Ishikawa (cell line): ENCODE results near the gene RWDD4.

Experiments
- CEBPB ChIP-seq: IDR thresholded peaks from 2 replicates; pipeline ENCODE4 v1.6.1; 2012
- CREB1 ChIP-seq: IDR thresholded peaks from 2 replicates; pipeline ENCODE4 v1.6.1; 2012; ENCODE audit warnings: low read depth
- EGR1 ChIP-seq: IDR thresholded peaks from 2 replicates; pipeline ENCODE4 v1.6.1; 2012
- EP300 ChIP-seq: IDR thresholded peaks from 2 replicates; pipeline ENCODE4 v1.6.1; 2012; ENCODE audit warnings: borderline replicate concordance
- FOXM1 ChIP-seq: IDR thresholded peaks from 2 replicates; pipeline ENCODE4 v1.6.1; 2012; ENCODE audit warnings: low read depth, borderline replicate concordance
- NFIC ChIP-seq: IDR thresholded peaks from 2 replicates; pipeline ENCODE4 v1.6.1; 2012
- RAD21 ChIP-seq: IDR thresholded peaks from 2 replicates; pipeline ENCODE4 v1.6.1; 2012; ENCODE audit warnings: low read depth
- REST ChIP-seq: IDR thresholded peaks from 2 replicates; pipeline ENCODE4 v1.6.1; 2012; ENCODE audit warnings: low read depth, mild to moderate bottlenecking
- TAF1 ChIP-seq: IDR thresholded peaks from 2 replicates; pipeline ENCODE4 v1.6.1; 2012; ENCODE audit warnings: low read depth, mild to moderate bottlenecking
- TCF12 ChIP-seq: IDR thresholded peaks from 2 replicates; pipeline ENCODE4 v1.6.1; 2012; ENCODE audit warnings: low read depth
- TEAD4 ChIP-seq: IDR thresholded peaks from 2 replicates; pipeline ENCODE4 v1.6.1; 2012
- USF1 ChIP-seq: IDR thresholded peaks from 2 replicates; pipeline ENCODE4 v1.6.1; 2012
- YY1 ChIP-seq: IDR thresholded peaks from 2 replicates; pipeline ENCODE4 v1.6.1; 2012; ENCODE audit warnings: low read depth
- ZBTB7A ChIP-seq: IDR thresholded peaks from 2 replicates; pipeline ENCODE4 v1.6.1; 2012; ENCODE audit warnings: low read depth
- TF ChIP-seq, protein P1 (sequence below): IDR thresholded peaks from 2 replicates; pipeline ENCODE4 v1.6.1; 2012

The RWDD4 gene

GRCh38 chr4:183627979-183628588 lies 30.9 kb downstream of the RWDD4 start:
- TF ChIP-seq REST = no peak
- no peak for TF ChIP-seq CEBPB
- TF ChIP-seq TCF12 = no peak
- TF ChIP-seq, protein P1, sequence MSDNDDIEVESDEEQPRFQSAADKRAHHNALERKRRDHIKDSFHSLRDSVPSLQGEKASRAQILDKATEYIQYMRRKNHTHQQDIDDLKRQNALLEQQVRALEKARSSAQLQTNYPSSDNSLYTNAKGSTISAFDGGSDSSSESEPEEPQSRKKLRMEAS = no peak
- no peak for TF ChIP-seq CREB1
- no peak for TF ChIP-seq NFIC
- no peak for TF ChIP-seq EGR1
- TF ChIP-seq YY1 = no peak
- no peak for TF ChIP-seq TAF1
- no peak for TF ChIP-seq ZBTB7A
- no peak for TF ChIP-seq TEAD4
- TF ChIP-seq EP300 = no peak
- no peak for TF ChIP-seq FOXM1

- TF ChIP-seq CREB1 = no peak
- TF ChIP-seq, protein P1 = no peak
- TF ChIP-seq FOXM1 = no peak
- no peak for TF ChIP-seq USF1
- no peak for TF ChIP-seq RAD21
- TF ChIP-seq EP300 = no peak
- no peak for TF ChIP-seq REST
- TF ChIP-seq TCF12 = no peak
- no peak for TF ChIP-seq ZBTB7A
- TF ChIP-seq EGR1 = no peak
- no peak for TF ChIP-seq TEAD4
These were observed 32.8 kb downstream of the RWDD4 start for GRCh38 chr4:183626168-183626567.

DNA sequence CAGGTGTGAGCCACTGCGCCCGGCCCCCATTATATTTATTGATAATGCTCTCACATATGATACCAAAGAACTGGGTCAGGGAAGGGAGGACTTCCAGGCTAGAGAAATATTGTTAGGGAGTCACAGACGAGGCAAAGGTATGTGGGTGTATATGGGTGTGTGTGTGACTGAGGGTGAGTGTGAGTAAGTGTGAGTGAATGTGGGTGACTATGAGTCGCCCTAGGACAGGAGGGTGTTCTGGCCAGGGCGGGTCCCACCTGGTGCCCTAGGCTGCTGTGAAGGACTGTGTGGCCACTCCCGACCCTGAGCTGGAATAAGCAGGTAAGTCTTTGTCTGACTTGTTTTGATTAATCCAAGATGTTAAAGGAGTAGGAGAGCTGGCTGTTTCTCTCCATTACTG lies 34.4 kb downstream of the RWDD4 start:
- TF ChIP-seq NFIC = no peak
- no peak for TF ChIP-seq TAF1

GRCh38 chr4:183621875-183622274 lies 37.1 kb downstream of the RWDD4 start:
- TF ChIP-seq CEBPB (no peak), EP300 (no peak), ZBTB7A (no peak), TAF1 (no peak), NFIC (no peak), REST (no peak), USF1 (no peak), RAD21 (no peak), EGR1 (no peak)
- TF ChIP-seq, protein P1 = no peak

DNA sequence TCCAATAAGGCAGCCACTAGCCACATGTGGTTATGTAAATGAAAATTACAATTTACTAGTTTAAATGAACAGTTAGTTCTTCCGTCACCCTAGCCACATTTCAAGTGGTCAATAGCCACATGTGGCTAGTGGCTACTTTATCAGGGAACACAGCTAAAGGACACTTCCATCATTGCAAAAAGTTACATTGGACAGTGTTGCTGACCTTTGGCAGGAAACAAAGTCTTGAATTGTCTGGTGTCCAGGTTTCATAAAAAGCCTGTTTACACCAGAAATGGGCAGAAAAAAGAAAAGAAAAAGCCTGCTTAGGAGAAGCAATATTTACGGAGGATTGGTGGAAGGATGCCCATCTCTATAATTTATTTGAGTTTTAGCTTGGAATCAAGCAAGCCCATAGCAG lies 38.6 kb downstream of the RWDD4 start:
- TF ChIP-seq TEAD4 = no peak
- no peak for TF ChIP-seq EP300
